ENCODE data around the gene ATP5F1C.

- TF ChIP-seq CTCF (IDR thresholded peaks at IDR 0.05) (no peak), EZH2 (IDR thresholded peaks at IDR 0.05; ENCODE audit: borderline replicate concordance, insufficient read depth, low read depth, low read length, poor library complexity, severe bottlenecking) (no peak)
These were observed 13.9 kb upstream of the ATP5F1C start for GRCh38 chr10:7773845-7774801.
